Esophagus muscularis mucosa (tissue), 4 donors: ENCODE measurements around the gene B4GALT6. TPM values are rescaled to one million over a fixed set of nuclear protein-coding genes. Genes with fewer than 3 reads are reported as not detected.

ENCODE experiments used
- DNase-seq: peaks from one replicate; pipeline ENCODE4 v3.0.0-alpha.2; 2017; ENCODE audit errors: extremely low spot score
- H3K27ac ChIP-seq, 4 donors: fragments of 200-600 bp; sonication (generic); replicated peaks in 1 of 4; 1 replicate in 3 of 4; 2 replicates in 1 of 4; pipeline ENCODE4 v1.5.1; 2016 to 2019; ENCODE audit warnings: mild to moderate bottlenecking in 1 of 4
- H3K27me3 ChIP-seq, 4 donors: fragments of 200-600 bp; sonication (generic); one replicate each; pipeline versions ENCODE4 v1.5.1 to v1.6.0; 2016 to 2019
- H3K36me3 ChIP-seq, 4 donors: fragments of 200-600 bp; sonication (generic); one replicate each; pipeline ENCODE4 v1.5.1; 2016 to 2019
- H3K4me1 ChIP-seq, 4 donors: fragments of 200-600 bp; sonication (generic); one replicate each; pipeline ENCODE4 v1.5.1; 2016 to 2019
- H3K4me3 ChIP-seq, 4 donors: fragments of 200-600 bp; sonication (generic); 1 replicate in 2 of 4; 2 replicates in 2 of 4; pipeline ENCODE4 v1.5.1; 2016 to 2019; ENCODE audit warnings: mild to moderate bottlenecking in 4 of 4, moderate library complexity in 1 of 4
- H3K9me3 ChIP-seq, 4 donors: fragments of 200-600 bp; sonication (generic); 1 replicate in 3 of 4; 2 replicates in 1 of 4; pipeline ENCODE4 v1.5.1; 2016 to 2019
- CTCF ChIP-seq, 3 experiments: fragments of 200-600 bp in 2 of 3; fragments of 450-650 bp in 1 of 3; sonication (generic) in 2 of 3; IDR thresholded peaks; one replicate each; pipeline ENCODE4 v1.5.1; 2017 to 2019; ENCODE audit warnings: antibody characterized with exemption in 3 of 3, mild to moderate bottlenecking in 2 of 3, moderate library complexity in 1 of 3
- EP300 ChIP-seq: sonication (generic); formaldehyde crosslinking; IDR thresholded peaks from one replicate; pipeline ENCODE4 v1.6.1; 2017; ENCODE audit warnings: antibody characterized with exemption
- POLR2A ChIP-seq: fragments of 450-650 bp; IDR thresholded peaks from one replicate; pipeline ENCODE4 v1.6.1; 2017; ENCODE audit warnings: antibody characterized with exemption, moderate library complexity, mild to moderate bottlenecking, low read depth
- POLR2AphosphoS5 ChIP-seq, 2 donors: sonication (generic); formaldehyde crosslinking; IDR thresholded peaks; one replicate each; pipeline ENCODE4 v1.6.1; 2017; ENCODE audit warnings: antibody characterized with exemption in 2 of 2
- WGBS: methylation state at CpG from one replicate; pipeline ENCODE4 v1.1.5; 2018; 5-methylcytosine and 5-hydroxymethylcytosine counted together
- intact Hi-C: fragments of 100-400 bp; cut with DNase I; formaldehyde crosslinking; loops from one replicate; pipeline ENCODE4 v1.15.1; 2023
- total RNA-seq, 4 donors: library from RNA; depleted of rRNA; stranded (reverse); fragments of >200 nt; gene quantifications; one replicate each; pipeline versions ENCODE4 v1.1.0 to v1.2.1, GENCODE V29; 2016

Gene B4GALT6
- total RNA-seq, 4 donors from 2014 or later, result 4.5 to 12.0 (median 8.0) TPM

- Histone ChIP-seq H3K36me3 (no peaks in the 10 kb centered on the region), H3K4me3 (no peak overlapping the region), H3K4me1 (peaks cover 0 to 6% (median 4%) of the 10 kb centered on the region in 4 donors), H3K27ac (no peak overlapping the region), H3K9me3 (peaks cover 0 to 7% (median 3%) of the 10 kb centered on the region in 4 donors), H3K27me3 (no peaks in the 10 kb centered on the region)
- intact Hi-C loops, result no loop called here
- DNase-seq, result no peak
- no peak for TF ChIP-seq CTCF (IDR thresholded peaks at IDR 0.05)
- no peak for TF ChIP-seq POLR2AphosphoS5 (IDR thresholded peaks at IDR 0.05)
- TF ChIP-seq EP300, result no peak
- no peak for TF ChIP-seq POLR2A
- WGBS, result 90% methylated on average over 3 of the region's 3 CpGs
Measured at GRCh38 chr18:31718386-31718785, 34.0 kb upstream of the B4GALT6 start.

- no peak for TF ChIP-seq EP300
- TF ChIP-seq POLR2AphosphoS5 (IDR thresholded peaks at IDR 0.05), result no peak
- TF ChIP-seq POLR2A, result no peak
- no peak for TF ChIP-seq CTCF (IDR thresholded peaks at IDR 0.05)
- Histone ChIP-seq H3K27ac (no peak overlapping the region), H3K4me3 (no peak overlapping the region), H3K36me3 (no peaks in the 10 kb centered on the region), H3K27me3 (no peaks in the 10 kb centered on the region), H3K9me3 (peaks cover 0 to 7% (median 3%) of the 10 kb centered on the region in 4 donors), H3K4me1 (no peaks in the 10 kb centered on the region)
- WGBS, result 81% methylated on average over 3 of the region's 3 CpGs
- intact Hi-C loops, result no loop called here
- no peak for DNase-seq
Measured at GRCh38 chr18:31716362-31716761, 32.0 kb upstream of the B4GALT6 start.

GRCh38 chr18:31711365-31712172 is 27.2 kb upstream of the B4GALT6 start:
- Histone ChIP-seq H3K27me3 (no peaks in the 10 kb centered on the region), H3K4me3 (no peak overlapping the region), H3K9me3 (no peaks in the 10 kb centered on the region), H3K27ac (no peak overlapping the region), H3K4me1 (no peaks in the 10 kb centered on the region), H3K36me3 (no peaks in the 10 kb centered on the region)
- WGBS, result 84% methylated on average over 3 of the region's 3 CpGs
- TF ChIP-seq EP300, result no peak
- no peak for TF ChIP-seq POLR2AphosphoS5 (IDR thresholded peaks at IDR 0.05)
- TF ChIP-seq POLR2A, result no peak
- TF ChIP-seq CTCF (IDR thresholded peaks at IDR 0.05), result no peak
- no peak for DNase-seq
- intact Hi-C loops, result no loop called here

- Histone ChIP-seq H3K4me3 (no peak overlapping the region), H3K9me3 (no peaks in the 10 kb centered on the region), H3K36me3 (no peaks in the 10 kb centered on the region), H3K27ac (no peak overlapping the region), H3K4me1 (no peaks in the 10 kb centered on the region), H3K27me3 (no peaks in the 10 kb centered on the region)
- WGBS, result 71% methylated on average over 3 of the region's 3 CpGs
- intact Hi-C loops, result no loop called here
- TF ChIP-seq POLR2A (no peak), EP300 (no peak), CTCF (IDR thresholded peaks at IDR 0.05) (no peak), POLR2AphosphoS5 (IDR thresholded peaks at IDR 0.05) (no peak)
- DNase-seq, result no peak
Measured at GRCh38 chr18:31710826-31711225, 26.4 kb upstream of the B4GALT6 start.

GRCh38 chr18:31707815-31708214 is 23.4 kb upstream of the B4GALT6 start:
- Histone ChIP-seq H3K4me1 (no peaks in the 10 kb centered on the region), H3K4me3 (no peak overlapping the region), H3K9me3 (no peaks in the 10 kb centered on the region), H3K27me3 (no peaks in the 10 kb centered on the region), H3K36me3 (no peaks in the 10 kb centered on the region), H3K27ac (no peak overlapping the region)
- no peak for DNase-seq
- TF ChIP-seq CTCF (IDR thresholded peaks at IDR 0.05) (no peak), EP300 (no peak), POLR2AphosphoS5 (IDR thresholded peaks at IDR 0.05) (no peak), POLR2A (no peak)
- intact Hi-C loops, result no loop called here
